ENCODE measurements around the gene CSRP3.
"Not testable (repeated sequence)": the region's sequence is repeated elsewhere in the genome, so short reads cannot be mapped to it uniquely, and the experiment has no call there.

Gene CSRP3

DNA sequence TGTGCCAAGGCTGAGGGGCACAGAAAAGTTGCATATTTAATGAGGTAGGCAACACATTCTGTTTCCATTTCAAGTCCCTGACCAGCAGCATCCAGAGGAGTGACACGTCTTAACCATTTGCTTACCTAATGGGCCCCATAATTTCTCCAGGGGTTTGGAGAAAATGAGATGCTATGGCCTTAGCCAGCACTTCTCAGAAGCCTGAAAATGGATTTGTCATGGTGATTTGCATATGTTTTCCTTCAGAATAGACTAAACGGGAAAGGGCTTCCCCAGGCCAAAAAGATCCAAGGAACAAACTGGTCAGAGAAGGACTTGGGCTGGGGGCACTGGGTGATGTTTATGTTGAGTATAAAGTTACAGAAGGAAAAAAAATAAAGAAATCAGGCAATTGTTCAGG is 16.7 kb downstream of the CSRP3 start:
- no peak for DNase-seq

DNA sequence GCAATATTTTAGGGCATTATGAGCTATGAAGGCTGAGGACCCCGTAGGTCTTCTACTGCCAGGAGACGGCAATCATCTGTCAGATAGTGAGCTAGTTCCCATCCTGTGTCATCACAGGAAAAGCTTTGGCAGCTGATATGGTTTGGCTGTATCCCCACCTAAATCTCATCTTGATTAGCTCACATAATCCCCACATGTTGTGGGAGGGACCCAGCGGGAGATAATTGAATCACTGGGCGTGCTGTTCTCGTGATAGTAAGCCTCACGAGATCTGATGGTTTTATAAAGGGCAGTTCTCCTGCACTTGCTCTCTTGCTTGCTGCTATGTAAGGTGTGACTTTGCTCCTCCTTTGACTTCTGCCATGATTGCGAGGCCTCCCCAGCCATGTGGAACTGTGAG is 18.1 kb downstream of the CSRP3 start:
- DNase-seq: no peak

DNA sequence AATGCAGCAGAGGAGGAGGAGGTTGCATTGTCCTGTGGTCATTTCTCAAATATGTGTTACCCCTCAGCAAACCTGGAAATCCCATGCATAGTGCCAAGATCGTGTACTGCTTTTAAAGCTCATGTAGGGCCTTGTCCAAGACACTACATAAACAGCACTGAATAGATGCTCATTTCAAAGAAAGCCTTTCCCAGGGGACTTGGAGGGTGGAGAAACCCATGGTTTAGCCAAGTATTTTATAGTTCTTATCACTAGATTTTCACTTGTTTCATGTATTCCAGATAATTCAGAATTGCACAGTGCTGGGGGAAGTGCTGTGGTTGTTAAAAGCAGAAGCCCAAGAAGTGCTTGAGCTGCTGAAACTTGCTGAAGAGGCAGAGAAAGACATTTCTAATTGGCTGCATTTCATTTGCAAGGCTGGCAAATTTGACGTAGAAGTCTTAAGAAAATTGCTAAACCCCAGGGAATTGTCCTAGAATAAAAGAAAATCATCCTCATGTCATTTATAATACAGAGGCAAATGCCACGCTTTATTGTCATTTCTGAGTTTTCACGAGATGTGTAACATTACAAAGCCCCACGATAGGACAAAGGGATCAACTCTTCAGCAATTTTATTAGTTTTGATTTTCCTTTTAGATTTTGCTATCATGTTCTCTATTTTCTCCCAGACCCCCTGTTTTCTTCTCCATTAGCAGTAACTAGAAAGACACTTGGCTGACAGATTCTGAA is 20.1 kb downstream of the CSRP3 start:
- DNase-seq: peak; percentile 1 to 8

DNA sequence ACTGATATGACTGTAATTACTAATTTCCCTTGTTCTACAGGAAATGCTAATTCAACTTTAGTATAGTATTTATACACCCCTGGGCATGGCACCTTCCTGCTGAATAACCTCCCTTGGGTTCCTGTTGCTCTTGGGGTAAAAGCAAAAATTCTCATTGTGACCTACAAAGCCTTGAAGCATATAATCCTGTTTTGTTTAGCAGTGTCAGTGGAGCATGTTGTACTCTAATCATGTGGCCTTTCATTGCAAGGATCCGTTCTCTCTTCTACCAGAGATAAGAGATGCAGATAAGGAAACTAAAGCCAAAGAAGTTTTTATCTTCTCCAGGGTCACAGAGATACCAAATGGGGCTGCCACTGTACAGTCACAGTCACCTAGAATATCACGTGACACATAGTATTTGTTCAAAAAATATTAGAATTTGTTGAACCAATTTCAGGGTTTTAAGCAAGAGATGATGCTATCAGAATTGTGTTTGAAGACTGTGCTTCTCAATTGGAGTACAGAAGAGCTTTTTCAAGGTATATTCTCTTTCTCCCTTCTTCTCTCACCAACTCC is 25.1 kb downstream of the CSRP3 start:
- DNase-seq: no peak

DNA sequence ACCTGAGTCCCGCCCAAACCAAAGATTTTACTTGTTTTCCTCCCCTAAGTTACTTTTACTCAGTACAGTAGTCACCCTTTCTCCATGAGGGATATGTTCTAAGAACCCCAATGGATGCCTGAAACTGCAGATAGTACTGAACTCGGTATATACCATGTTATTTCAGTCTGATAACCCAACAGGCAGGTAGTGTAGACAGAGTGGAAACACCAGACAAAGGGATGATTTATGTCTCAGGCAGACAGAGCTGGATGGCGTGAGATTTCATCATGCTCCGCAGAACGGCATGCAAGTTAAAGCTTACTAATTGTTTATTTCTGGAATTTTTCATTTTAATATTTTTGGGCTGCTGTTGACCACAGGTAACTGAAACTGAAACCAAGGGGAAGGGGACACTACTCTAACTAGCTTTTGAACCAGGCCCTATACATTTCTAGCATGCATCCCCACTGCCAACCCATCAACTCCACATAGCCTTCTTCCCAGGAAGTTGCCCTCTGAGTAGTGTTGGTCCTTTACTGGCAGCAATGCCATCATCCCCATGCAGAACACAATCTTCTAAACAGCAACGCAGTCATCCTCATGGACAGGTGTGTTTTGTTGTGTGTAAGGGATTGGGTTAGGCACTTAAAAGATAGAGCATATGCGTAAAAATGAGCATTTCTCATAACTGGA is 27.7 kb downstream of the CSRP3 start:
- DNase-seq: no peak

DNA sequence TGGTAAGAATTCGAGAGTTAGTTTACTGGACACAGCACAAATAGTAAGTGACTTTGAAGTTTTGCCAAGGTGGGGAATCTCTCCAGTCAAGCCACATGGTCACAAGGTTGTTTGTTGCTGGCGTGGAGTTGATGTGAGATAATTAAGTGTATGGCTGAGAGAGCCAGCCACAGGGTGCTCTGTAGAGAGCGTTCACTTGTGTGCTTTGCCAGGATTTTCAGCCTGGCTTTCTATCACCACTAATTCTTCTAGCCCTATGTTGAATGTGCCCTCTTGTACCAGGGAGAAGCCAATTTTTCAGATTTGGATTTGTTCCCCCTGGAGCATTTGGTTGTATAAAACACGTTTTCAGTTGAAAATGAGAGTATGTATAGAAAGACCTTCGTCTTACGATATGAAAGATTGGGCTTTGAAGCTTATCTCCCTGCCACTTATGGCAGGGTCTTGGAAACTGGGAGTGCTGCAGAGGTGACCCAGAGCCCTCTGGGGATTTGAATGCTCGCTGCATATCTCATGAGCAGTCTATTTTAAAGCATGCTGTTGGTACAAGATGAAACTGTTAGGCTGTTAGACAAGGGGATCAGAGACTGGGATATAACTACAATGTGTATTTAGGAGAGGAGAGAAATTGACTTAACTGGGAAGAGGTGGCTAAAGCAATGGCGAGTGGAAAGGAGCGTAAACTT is 28.6 kb downstream of the CSRP3 start:
- no peak for DNase-seq

DNA sequence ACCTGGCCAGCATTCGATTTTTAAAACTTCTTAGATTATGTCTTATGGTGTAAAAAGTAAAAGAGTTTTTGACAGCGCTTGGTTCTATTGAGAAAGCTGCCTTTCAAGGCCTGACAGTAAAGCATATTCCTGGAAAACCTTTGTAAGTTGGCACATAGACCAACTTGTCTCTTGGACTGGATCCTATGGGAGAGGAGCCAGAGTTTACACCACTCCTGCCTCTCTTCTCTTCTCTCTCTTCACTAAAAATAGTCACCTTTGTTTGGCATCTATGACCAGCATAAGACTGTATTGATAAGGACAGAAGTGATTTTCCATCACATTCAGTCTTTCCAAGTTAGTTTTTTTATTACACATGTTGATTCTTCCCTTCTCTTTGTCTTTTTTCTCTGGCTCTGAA is 33.7 kb downstream of the CSRP3 start:
- no peak for DNase-seq

DNA sequence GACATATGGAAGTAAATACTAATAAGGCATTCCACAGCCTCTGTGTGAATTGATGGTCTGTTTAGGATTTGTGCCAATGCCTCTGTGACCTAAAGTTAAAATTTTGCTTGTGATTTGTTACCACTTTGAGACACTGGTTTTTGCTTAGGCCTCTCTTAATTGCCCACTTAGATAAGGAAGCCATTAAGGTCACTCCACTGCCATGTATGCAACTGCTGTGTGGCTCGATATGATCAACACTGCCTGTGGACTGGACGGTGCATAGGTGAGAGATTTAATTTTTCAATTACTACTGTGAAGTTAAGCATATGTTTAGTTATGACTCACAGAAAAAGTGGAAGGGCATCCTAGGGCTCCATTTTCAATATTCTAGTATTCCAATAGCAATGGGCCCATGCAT is 36.9 kb downstream of the CSRP3 start:
- DNase-seq: no peak

DNA sequence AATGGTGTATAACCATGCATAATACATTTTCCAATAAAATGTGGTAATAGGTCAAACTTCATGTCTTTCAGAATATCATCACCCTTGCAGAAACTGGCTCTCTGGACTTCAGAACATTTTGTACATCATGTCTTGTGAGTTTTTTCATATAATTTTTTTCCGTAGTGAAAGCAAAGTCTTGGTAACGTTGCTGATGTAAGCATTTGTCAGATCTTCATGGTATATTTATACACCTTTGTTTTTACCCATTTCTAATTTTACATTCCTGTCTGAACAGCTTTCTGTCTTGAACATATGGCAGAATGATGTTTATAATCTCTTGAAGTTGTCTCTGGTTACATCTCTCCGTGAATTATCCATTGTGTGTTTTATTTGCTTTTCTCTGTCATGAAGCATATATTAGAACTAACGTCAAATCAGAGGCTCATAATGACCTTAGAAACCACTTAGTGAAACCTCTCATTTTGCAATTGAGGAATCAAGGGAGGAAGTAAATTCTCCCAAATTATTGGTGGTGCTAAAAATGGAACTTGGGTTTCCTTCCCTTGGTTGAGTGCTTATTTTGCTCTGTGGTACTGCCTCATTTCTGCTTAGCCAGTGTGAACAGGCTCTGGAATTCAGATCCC is 37.4 kb downstream of the CSRP3 start:
- DNase-seq: peak in 1 of 2 donors; percentile 2

DNA sequence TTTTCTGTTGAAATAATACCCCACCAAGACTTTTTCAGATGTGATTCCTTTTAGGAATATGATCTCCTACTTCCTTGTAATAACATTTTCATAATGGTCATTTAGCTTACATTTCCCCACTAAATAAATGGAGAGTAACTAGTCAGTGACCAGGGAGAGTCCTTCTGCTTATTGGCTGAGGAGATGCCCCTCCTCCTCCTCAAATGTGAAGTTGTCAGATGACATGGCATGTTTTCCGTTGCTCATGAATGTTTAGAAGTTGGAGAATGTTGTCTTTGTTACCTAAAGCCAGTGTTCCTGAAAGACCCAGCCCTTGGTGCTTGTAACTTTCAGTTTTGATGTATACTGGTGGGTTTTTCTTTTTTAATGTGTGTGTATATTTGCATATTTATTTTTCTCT is 38.2 kb downstream of the CSRP3 start:
- no peak for DNase-seq

DNA sequence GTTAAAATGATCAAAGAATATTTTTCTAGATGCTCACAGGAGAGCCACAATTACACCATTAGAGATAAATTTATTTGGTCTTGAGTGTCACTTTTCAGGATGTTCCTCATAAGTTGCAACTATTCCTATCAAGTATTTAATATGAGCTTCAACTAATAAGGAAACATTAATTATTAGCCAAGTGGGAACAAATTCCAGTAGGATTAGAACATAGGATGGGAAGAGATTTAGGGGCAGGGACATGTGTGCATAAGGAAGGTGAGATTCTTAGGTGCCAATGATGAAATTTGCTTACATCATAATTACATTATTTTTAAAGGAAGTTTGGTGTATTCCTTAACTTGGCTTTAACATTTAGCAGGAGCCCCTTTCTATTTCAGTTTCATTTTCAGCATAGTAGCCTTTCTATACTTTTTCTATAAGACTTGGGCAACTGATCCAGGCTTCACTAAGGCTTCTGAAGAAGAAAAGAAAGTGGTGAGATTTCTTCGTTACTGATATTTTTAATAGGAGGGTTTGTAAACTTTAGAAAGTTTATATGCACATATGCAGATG is 38.8 kb downstream of the CSRP3 start:
- DNase-seq: no peak

DNA sequence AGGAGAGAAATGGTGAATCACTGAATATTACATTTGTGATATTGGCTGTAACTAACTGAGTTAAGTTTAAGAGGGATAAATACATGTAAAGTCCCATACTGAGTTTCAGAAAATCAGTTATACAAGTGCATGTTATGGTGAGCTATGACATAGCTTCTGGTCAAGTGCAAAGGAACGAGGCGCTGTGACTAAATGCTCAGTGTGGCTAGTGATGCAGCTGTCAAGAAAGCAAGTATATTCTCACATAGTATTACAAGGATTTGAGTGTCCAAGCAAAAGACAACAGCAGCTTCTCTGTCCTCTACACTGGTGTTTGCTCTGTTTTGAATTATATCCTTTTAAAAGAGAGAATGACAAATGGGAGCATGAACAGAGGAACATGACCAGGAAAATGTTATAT is 40.1 kb downstream of the CSRP3 start:
- DNase-seq: no peak

DNA sequence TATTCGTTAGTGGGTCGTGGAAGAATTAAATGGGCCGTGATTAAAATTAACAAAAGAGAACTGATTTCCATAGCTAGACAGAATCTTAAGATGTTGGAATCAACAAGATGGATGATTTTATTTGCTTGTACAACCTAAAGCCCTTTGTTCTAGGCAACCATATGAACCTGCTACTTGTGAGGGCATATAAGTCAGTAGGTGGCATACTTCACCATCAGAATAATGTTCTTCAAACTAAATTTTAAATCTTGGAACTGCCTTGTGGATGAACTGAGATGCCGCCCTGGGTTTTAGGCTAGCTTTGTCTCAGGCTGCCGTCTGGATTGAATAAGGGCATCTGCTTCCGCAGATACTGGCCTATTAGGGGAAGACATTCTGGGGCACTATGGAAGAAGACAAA is 40.9 kb downstream of the CSRP3 start:
- no peak for DNase-seq

DNA sequence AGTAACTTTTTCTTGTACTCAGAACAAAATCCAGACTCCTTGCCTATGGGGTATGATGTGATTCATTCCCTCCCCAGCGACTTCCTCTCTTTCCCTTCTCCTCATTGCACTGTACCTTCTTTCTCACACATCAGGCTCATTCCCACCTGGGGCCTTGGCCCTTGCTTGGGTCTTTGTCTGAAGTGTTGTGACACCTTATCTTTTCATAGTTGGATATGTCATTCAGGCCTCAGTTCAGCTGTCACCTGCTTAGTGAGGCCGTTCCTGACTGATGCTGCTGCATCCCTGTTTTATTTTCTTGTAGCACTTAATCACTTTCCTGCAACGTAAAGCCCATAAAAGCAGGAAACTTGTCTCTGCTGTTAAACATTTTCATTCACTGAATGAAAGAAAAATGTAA is 44.9 kb downstream of the CSRP3 start:
- no peak for DNase-seq

DNA sequence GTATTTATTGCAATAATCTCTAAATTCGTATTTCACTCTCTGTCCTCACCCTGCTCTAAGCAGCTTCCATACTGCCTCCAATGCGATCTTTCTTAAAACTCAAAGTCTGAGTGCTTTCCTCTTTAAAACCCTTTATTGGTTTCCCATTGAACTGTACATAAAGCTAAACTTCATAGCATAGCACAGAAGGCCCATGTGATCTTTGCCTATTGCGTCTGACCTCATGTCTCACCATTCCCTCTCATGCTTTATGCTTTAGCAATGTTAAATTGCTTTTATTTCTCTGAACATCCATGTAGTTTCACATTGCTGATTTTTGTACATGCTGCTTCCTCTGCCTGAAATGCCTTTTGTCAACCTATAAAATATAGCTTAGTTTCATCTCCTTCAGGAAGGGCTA is 56.5 kb downstream of the CSRP3 start:
- DNase-seq: no peak

DNA sequence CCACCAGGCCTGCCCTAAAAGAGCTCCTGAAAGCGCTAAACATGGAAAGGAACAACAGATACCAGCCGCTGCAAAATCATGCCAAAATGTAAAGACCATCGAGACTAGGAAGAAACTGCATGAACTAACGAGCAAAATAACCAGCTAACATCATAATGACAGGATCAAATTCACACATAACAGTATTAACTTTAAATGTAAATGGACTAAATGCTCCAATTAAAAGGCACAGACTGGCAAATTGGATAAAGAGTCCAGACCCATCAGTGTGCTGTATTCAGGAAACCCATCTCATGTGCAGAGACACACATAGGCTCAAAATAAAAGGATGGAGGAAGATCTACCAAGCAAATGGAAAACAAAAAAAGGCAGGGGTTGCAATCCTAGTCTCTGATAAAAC is 64.9 kb downstream of the CSRP3 start:
- DNase-seq: not testable (repeated sequence)

DNA sequence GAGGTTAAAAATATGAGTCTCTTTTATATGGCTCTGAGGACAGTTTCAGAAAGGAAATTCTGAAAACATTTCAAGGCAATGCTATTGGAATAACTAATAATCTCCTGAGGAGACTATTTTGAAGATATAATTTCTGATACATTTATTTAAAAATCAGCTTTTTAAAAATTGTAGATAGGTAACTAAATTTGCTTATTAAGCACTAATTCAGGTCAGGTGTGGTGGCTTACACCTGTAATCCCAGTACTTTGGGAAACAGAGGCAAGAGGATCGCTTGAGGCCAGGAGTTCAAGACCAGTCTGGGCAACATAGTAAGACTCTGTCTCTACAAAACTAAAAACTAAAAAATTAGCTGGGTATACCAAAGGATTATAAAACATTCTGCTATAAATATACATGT is 67.8 kb downstream of the CSRP3 start:
- DNase-seq: no peak

Data from inflammatory macrophage (primary cell).